Measurements from ENCODE around the gene VPS50. TPM values are rescaled to one million over a fixed set of nuclear protein-coding genes. Genes with fewer than 3 reads are reported as not detected.

The VPS50 gene
- total RNA-seq, 1 experiment from 2014 or later = 15.1 TPM

GRCh38 chr7:93203496-93203895, 28.7 kb upstream of the VPS50 start:
- ATAC-seq (no peak), DNase-seq (ENCODE audit: low read depth, low spot score) (no peak)
- Histone ChIP-seq H3K4me2 (ENCODE audit: low read length) (no peak overlapping the region), H4K20me1 (ENCODE audit: insufficient read depth) (no peaks in the 10 kb centered on the region), H3K27ac (ENCODE audit: low read depth, low read length) (no peak overlapping the region), H3K9ac (ENCODE audit: low read length) (no peak overlapping the region), H2AFZ (ENCODE audit: low read depth, low read length, poor library complexity, severe bottlenecking) (no peak overlapping the region), H3K9me3 (ENCODE audit: control insufficient read depth in 1 of 2, insufficient read depth in 1 of 2, low read depth in 1 of 2, low read length in 2 of 2) (no peaks in the 10 kb centered on the region), H3K36me3 (ENCODE audit: control insufficient read depth in 1 of 2, insufficient read depth in 2 of 2, low read length in 2 of 2) (no peaks in the 10 kb centered on the region), H3K4me3 (replicated peaks in 1 of 2; ENCODE audit: low read depth in 1 of 2, low read length in 2 of 2) (no peak overlapping the region), H3K27me3 (ENCODE audit: insufficient read depth, low read length) (peaks cover 10% of the 10 kb centered on the region; the same call in 1 of the 2 replicates), H3K79me2 (ENCODE audit: insufficient read depth, low read length) (no peaks in the 10 kb centered on the region), H3K9me2 (ENCODE audit: insufficient read depth) (no peaks in the 10 kb centered on the region), H3K4me1 (ENCODE audit: control insufficient read depth in 1 of 2, insufficient read depth in 2 of 2, low read length in 2 of 2) (no peaks in the 10 kb centered on the region)
- ChIA-PET CTCF (no interaction called here), POLR2A (no interaction called here), RAD21 (ENCODE audit: low non-redundant PET in 1 of 2, low total read pairs in 2 of 2, uncharacterized antibody in 2 of 2, unreplicated experiment in 2 of 2) (no interaction called here)
- no peak for TF ChIP-seq MAX (IDR thresholded peaks at IDR 0.05)
- TF ChIP-seq JUND (IDR thresholded peaks at IDR 0.05) = no peak
- TF ChIP-seq ELF1 (IDR thresholded peaks at IDR 0.05; ENCODE audit: borderline replicate concordance, low read depth) = no peak
- no peak for TF ChIP-seq ZFX (IDR thresholded peaks at IDR 0.05)
- TF ChIP-seq SRF (IDR thresholded peaks at IDR 0.05; ENCODE audit: low read depth) = no peak
- TF ChIP-seq CEBPB (IDR thresholded peaks at IDR 0.05; ENCODE audit: low read depth) = no peak
- TF ChIP-seq FOSL1 (IDR thresholded peaks at IDR 0.05; ENCODE audit: low read depth) = no peak
- no peak for TF ChIP-seq POLR2A (IDR thresholded peaks at IDR 0.05; ENCODE audit: borderline replicate concordance, extremely low read depth, insufficient read depth, insufficient read length)
- TF ChIP-seq ZNF274 (IDR thresholded peaks at IDR 0.05; ENCODE audit: low read depth, low read length) = no peak
- no peak for TF ChIP-seq POLR2AphosphoS5 (IDR thresholded peaks at IDR 0.05; ENCODE audit: low read depth, low read length)
- no peak for TF ChIP-seq CBX3 (IDR thresholded peaks at IDR 0.05; ENCODE audit: low read depth)
- no peak for TF ChIP-seq EZH2phosphoT487 (IDR thresholded peaks at IDR 0.05; ENCODE audit: borderline replicate concordance)
- BruUV-seq (replicated peaks) = no TSS peak
- intact Hi-C loops (cut with micrococcal nuclease) = no loop called here

- ATAC-seq = no peak
- TF ChIP-seq SIN3A (IDR thresholded peaks at IDR 0.05; ENCODE audit: low read depth) (no peak), SP1 (IDR thresholded peaks at IDR 0.05; ENCODE audit: low read depth) (no peak), TCF7L2 (IDR thresholded peaks at IDR 0.05; ENCODE audit: borderline replicate concordance, extremely low read depth, insufficient read depth, insufficient read length) (no peak), EZH2phosphoT487 (IDR thresholded peaks at IDR 0.05; ENCODE audit: borderline replicate concordance) (no peak), POLR2A (IDR thresholded peaks at IDR 0.05; ENCODE audit: borderline replicate concordance, extremely low read depth, insufficient read depth, insufficient read length) (no peak), CEBPB (IDR thresholded peaks at IDR 0.05; ENCODE audit: low read depth) (no peak), RAD21 (IDR thresholded peaks at IDR 0.05; ENCODE audit: low read depth) (no peak), EGR1 (IDR thresholded peaks at IDR 0.05; ENCODE audit: low read depth) (no peak), CBX3 (IDR thresholded peaks at IDR 0.05; ENCODE audit: low read depth) (no peak), ZFX (IDR thresholded peaks at IDR 0.05) (no peak), FOSL1 (IDR thresholded peaks at IDR 0.05; ENCODE audit: low read depth) (no peak), CTCF (IDR thresholded peaks at IDR 0.05 in 2 of 3, conservative IDR thresholded peaks at IDR 0.05 in 1 of 3; ENCODE audit: borderline replicate concordance in 1 of 3, insufficient read depth in 1 of 3, low read depth in 2 of 3, low read length in 2 of 3) (no peak), MAX (IDR thresholded peaks at IDR 0.05) (no peak), ATF3 (IDR thresholded peaks at IDR 0.05) (no peak)
Measured at GRCh38 chr7:93205046-93205445, 27.1 kb upstream of the VPS50 start.

More at GRCh38 chr7:93205046-93205445, 27.1 kb upstream of the VPS50 start:
- ChIA-PET RAD21 (ENCODE audit: low non-redundant PET in 1 of 2, low total read pairs in 2 of 2, uncharacterized antibody in 2 of 2, unreplicated experiment in 2 of 2) (no interaction called here), POLR2A (no interaction called here), CTCF (no interaction called here)
- no peak for DNase-seq (ENCODE audit: low read depth, low spot score)
- Histone ChIP-seq H3K4me1 (ENCODE audit: control insufficient read depth in 1 of 2, insufficient read depth in 2 of 2, low read length in 2 of 2) (no peaks in the 10 kb centered on the region), H3K9me2 (ENCODE audit: insufficient read depth) (no peaks in the 10 kb centered on the region), H2AFZ (ENCODE audit: low read depth, low read length, poor library complexity, severe bottlenecking) (no peak overlapping the region), H3K9ac (ENCODE audit: low read length) (no peak overlapping the region), H3K4me3 (replicated peaks in 1 of 2; ENCODE audit: low read depth in 1 of 2, low read length in 2 of 2) (no peak overlapping the region), H3K79me2 (ENCODE audit: insufficient read depth, low read length) (no peaks in the 10 kb centered on the region), H3K27ac (ENCODE audit: low read depth, low read length) (no peak overlapping the region), H3K4me2 (ENCODE audit: low read length) (no peak overlapping the region), H3K27me3 (ENCODE audit: insufficient read depth, low read length) (peaks cover 3% of the 10 kb centered on the region; the same call in 1 of the 2 replicates), H3K36me3 (ENCODE audit: control insufficient read depth in 1 of 2, insufficient read depth in 2 of 2, low read length in 2 of 2) (no peaks in the 10 kb centered on the region), H4K20me1 (ENCODE audit: insufficient read depth) (no peaks in the 10 kb centered on the region), H3K9me3 (ENCODE audit: control insufficient read depth in 1 of 2, insufficient read depth in 1 of 2, low read depth in 1 of 2, low read length in 2 of 2) (no peaks in the 10 kb centered on the region)
- intact Hi-C loops (cut with micrococcal nuclease) = no loop called here
- no TSS peak for BruUV-seq (replicated peaks)
